ENCODE measurements around the gene DMTF1.
A peak's percentile ranks its signal among the peaks of the same experiment; 100 is the strongest.
"Not testable (repeated sequence)": the region's sequence is repeated elsewhere in the genome, so short reads cannot be mapped to it uniquely, and the experiment has no call there.

Gene DMTF1

GRCh38 chr7:87193912-87194311 lies 41.7 kb downstream of the DMTF1 start:
- DNase-seq (ENCODE audit: low read depth in 2 of 2): no peak

- DNase-seq (ENCODE audit: low read depth in 2 of 2): no peak
Observed at GRCh38 chr7:87199241-87199640, 47.0 kb downstream of the DMTF1 start.

- no peak for DNase-seq (ENCODE audit: low read depth in 2 of 2)
Observed at GRCh38 chr7:87199700-87200450, 47.6 kb downstream of the DMTF1 start.

- DNase-seq (ENCODE audit: low read depth in 2 of 2): no peak
Observed at GRCh38 chr7:87202208-87202607, 50.0 kb downstream of the DMTF1 start.

GRCh38 chr7:87202705-87203104 lies 50.5 kb downstream of the DMTF1 start:
- DNase-seq (ENCODE audit: low read depth in 2 of 2): no peak

- not testable (repeated sequence) for DNase-seq (ENCODE audit: low read depth in 2 of 2)
Observed at GRCh38 chr7:87203929-87204328, 51.7 kb downstream of the DMTF1 start.

GRCh38 chr7:87204933-87205332 lies 52.7 kb downstream of the DMTF1 start:
- no peak for DNase-seq (ENCODE audit: low read depth in 2 of 2)

GRCh38 chr7:87205701-87206100 lies 53.4 kb downstream of the DMTF1 start:
- not testable (repeated sequence) for DNase-seq (ENCODE audit: low read depth in 2 of 2)

- no peak for DNase-seq (ENCODE audit: low read depth in 2 of 2)
Observed at GRCh38 chr7:87206361-87206760, 54.1 kb downstream of the DMTF1 start.

- no peak for DNase-seq (ENCODE audit: low read depth in 2 of 2)
Observed at GRCh38 chr7:87209295-87209924, 57.2 kb downstream of the DMTF1 start.

GRCh38 chr7:87210506-87210905 lies 58.3 kb downstream of the DMTF1 start:
- DNase-seq (ENCODE audit: low read depth in 2 of 2): no peak

GRCh38 chr7:87212498-87212897 lies 60.2 kb downstream of the DMTF1 start:
- no peak for DNase-seq (ENCODE audit: low read depth in 2 of 2)

GRCh38 chr7:87213252-87213651 lies 61.0 kb downstream of the DMTF1 start:
- no peak for DNase-seq (ENCODE audit: low read depth in 2 of 2)

GRCh38 chr7:87213811-87214210 lies 61.6 kb downstream of the DMTF1 start:
- peak in 1 of 2 experiments; percentile 29 for DNase-seq (ENCODE audit: low read depth in 2 of 2)

- no peak for DNase-seq (ENCODE audit: low read depth in 2 of 2)
Observed at GRCh38 chr7:87215046-87215445, 62.8 kb downstream of the DMTF1 start.

GRCh38 chr7:87216701-87217508 lies 64.7 kb downstream of the DMTF1 start:
- DNase-seq (ENCODE audit: low read depth in 2 of 2): no peak

GRCh38 chr7:87217983-87218653 lies 65.9 kb downstream of the DMTF1 start:
- DNase-seq (ENCODE audit: low read depth in 2 of 2): no peak

- no peak for DNase-seq (ENCODE audit: low read depth in 2 of 2)
Observed at GRCh38 chr7:87218796-87219544, 66.7 kb downstream of the DMTF1 start.

GRCh38 chr7:87219545-87220025 lies 67.3 kb downstream of the DMTF1 start, which contains the start of gene TMEM243:
TMEM243 (minus strand) TSS chr7:87219732; CDS start chr7:87219503, 229 bp downstream.
- peak; percentile 31 to 48 for DNase-seq (ENCODE audit: low read depth in 2 of 2)

- peak; percentile 31 to 39 for DNase-seq (ENCODE audit: low read depth in 2 of 2)
Observed at GRCh38 chr7:87220026-87220733, 67.9 kb downstream of the DMTF1 start.
